Measurements from ENCODE around the gene NSD1.

GRCh38 chr5:177194268-177194667 is 60.7 kb downstream of the NSD1 start:
- TF ChIP-seq POLR2A (IDR thresholded peaks at IDR 0.05), result no peak
- TF ChIP-seq, protein P1, sequence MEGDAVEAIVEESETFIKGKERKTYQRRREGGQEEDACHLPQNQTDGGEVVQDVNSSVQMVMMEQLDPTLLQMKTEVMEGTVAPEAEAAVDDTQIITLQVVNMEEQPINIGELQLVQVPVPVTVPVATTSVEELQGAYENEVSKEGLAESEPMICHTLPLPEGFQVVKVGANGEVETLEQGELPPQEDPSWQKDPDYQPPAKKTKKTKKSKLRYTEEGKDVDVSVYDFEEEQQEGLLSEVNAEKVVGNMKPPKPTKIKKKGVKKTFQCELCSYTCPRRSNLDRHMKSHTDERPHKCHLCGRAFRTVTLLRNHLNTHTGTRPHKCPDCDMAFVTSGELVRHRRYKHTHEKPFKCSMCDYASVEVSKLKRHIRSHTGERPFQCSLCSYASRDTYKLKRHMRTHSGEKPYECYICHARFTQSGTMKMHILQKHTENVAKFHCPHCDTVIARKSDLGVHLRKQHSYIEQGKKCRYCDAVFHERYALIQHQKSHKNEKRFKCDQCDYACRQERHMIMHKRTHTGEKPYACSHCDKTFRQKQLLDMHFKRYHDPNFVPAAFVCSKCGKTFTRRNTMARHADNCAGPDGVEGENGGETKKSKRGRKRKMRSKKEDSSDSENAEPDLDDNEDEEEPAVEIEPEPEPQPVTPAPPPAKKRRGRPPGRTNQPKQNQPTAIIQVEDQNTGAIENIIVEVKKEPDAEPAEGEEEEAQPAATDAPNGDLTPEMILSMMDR (IDR thresholded peaks at IDR 0.05), result no peak

Measured in testis (tissue), 2 donors.